SK-N-DZ (cell line): ENCODE measurements around the gene FAM120AOS.

Experiments used
- small RNA-seq, 2 experiments: library from RNA; depleted of rRNA; stranded (forward); fragments of <200 nt; gene quantifications; one replicate each; pipeline ENCODE3, GENCODE V24; 2014

The FAM120AOS gene

Small RNAs within 50 kb of the gene (small RNA-seq; reads per million reads assigned to genes)
- 0 reads per million in 2 experiments for gene RF00019
